ENCODE measurements around the gene HSD17B13.

The HSD17B13 gene

DNA sequence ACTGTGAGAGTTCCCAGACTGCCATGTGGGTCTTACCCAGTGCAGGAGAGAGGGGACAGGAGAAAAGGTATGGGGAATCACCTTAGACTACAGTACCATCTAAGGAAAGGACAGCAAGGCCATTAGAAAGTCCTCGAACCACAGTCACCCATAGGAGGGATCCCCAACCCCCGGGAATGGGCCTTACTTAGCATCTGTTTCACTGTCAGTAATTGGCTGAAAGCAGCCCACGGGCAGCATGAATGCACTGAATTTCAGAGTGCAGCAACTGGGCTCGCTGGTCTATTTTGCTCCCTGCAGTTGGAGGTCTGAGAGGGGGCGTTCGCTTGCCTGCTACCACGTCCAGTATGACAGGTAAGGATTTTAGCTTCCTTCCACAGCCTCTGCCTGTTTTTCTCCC lies 51.9 kb downstream of the HSD17B13 start:
- Histone ChIP-seq H3K4me2 (ENCODE audit: low read length) (no peak overlapping the region), H3K36me3 (ENCODE audit: control insufficient read depth, low read length) (no peaks in the 10 kb centered on the region), H3K27ac (ENCODE audit: low read depth, low read length) (no peak overlapping the region), H3K9me2 (replicated peaks; ENCODE audit: control insufficient read depth, low read length) (no peaks in the 10 kb centered on the region), H4K20me1 (ENCODE audit: control insufficient read depth, insufficient read depth, low read depth, low read length) (no peaks in the 10 kb centered on the region), H3F3A (ENCODE audit: control insufficient read depth, insufficient read depth) (no peaks in the 10 kb centered on the region), H3K79me2 (ENCODE audit: control insufficient read depth, low read length) (no peaks in the 10 kb centered on the region), H3K4me1 (ENCODE audit: control insufficient read depth, low read length) (no peaks in the 10 kb centered on the region), H3K9me3 (ENCODE audit: control insufficient read depth, insufficient read depth, low read length) (no peaks in the 10 kb centered on the region), H3K4me3 (ENCODE audit: low read length) (no peak overlapping the region), H3K27me3 (ENCODE audit: control insufficient read depth, low read length) (no peaks in the 10 kb centered on the region; the same call in 1 of the 2 replicates)
- TF ChIP-seq, protein P1, sequence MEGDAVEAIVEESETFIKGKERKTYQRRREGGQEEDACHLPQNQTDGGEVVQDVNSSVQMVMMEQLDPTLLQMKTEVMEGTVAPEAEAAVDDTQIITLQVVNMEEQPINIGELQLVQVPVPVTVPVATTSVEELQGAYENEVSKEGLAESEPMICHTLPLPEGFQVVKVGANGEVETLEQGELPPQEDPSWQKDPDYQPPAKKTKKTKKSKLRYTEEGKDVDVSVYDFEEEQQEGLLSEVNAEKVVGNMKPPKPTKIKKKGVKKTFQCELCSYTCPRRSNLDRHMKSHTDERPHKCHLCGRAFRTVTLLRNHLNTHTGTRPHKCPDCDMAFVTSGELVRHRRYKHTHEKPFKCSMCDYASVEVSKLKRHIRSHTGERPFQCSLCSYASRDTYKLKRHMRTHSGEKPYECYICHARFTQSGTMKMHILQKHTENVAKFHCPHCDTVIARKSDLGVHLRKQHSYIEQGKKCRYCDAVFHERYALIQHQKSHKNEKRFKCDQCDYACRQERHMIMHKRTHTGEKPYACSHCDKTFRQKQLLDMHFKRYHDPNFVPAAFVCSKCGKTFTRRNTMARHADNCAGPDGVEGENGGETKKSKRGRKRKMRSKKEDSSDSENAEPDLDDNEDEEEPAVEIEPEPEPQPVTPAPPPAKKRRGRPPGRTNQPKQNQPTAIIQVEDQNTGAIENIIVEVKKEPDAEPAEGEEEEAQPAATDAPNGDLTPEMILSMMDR (IDR thresholded peaks at IDR 0.05; ENCODE audit: low read depth, low read length, poor library complexity, severe bottlenecking): no peak
- TF ChIP-seq EZH2phosphoT487 (IDR thresholded peaks at IDR 0.05; ENCODE audit: borderline replicate concordance, low read length): no peak

DNA sequence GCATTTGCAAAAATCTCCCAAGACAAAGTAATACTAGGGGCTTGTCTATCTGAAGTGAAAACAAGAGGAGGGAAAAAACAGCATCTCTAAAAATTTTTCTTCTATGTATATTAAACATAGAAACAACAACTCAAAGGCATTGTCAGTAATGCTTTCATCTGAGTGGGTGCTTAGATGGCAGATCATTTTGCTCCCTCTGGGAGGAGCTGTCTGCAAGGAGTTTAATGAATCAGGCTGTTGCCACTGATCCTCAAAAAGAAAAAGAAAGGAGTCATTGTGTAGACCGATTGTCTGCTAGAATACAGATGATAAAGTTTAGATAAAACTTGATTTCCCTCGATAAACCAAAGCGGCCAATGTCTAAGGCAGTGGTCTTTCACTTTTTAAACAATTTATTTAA lies 52.5 kb downstream of the HSD17B13 start:
- Histone ChIP-seq H3K4me2 (ENCODE audit: low read length) (no peak overlapping the region), H3K9me3 (ENCODE audit: control insufficient read depth, insufficient read depth, low read length) (no peaks in the 10 kb centered on the region), H3K4me3 (ENCODE audit: low read length) (no peak overlapping the region), H3K79me2 (ENCODE audit: control insufficient read depth, low read length) (no peaks in the 10 kb centered on the region), H3K27ac (ENCODE audit: low read depth, low read length) (no peak overlapping the region), H3K9me2 (replicated peaks; ENCODE audit: control insufficient read depth, low read length) (no peaks in the 10 kb centered on the region), H3K4me1 (ENCODE audit: control insufficient read depth, low read length) (no peaks in the 10 kb centered on the region), H4K20me1 (ENCODE audit: control insufficient read depth, insufficient read depth, low read depth, low read length) (no peaks in the 10 kb centered on the region), H3F3A (ENCODE audit: control insufficient read depth, insufficient read depth) (no peaks in the 10 kb centered on the region), H3K27me3 (ENCODE audit: control insufficient read depth, low read length) (no peaks in the 10 kb centered on the region; the same call in 1 of the 2 replicates), H3K36me3 (ENCODE audit: control insufficient read depth, low read length) (no peaks in the 10 kb centered on the region)
- TF ChIP-seq, protein P1 (IDR thresholded peaks at IDR 0.05; ENCODE audit: low read depth, low read length, poor library complexity, severe bottlenecking): peak; percentile 29
- no peak for TF ChIP-seq EZH2phosphoT487 (IDR thresholded peaks at IDR 0.05; ENCODE audit: borderline replicate concordance, low read length)

DNA sequence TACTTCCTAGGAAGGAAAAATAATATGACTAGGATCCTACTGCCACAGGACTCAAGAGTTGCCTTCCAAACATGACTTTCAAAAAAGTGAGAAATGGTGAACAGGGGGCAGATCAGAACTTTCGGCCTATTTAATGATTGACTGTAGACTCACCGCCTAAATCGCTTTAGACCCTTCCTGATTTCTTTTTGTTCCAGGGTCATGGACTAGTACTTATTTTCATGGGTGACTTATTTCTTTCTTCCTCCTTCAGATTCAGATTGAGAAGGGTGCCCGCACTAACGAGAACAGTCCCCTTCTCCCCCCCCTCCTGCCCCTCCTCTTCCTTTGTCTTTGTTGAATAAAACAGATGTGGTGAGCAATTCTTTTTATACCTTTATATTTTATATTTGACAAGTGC lies 54.3 kb downstream of the HSD17B13 start:
- Histone ChIP-seq H3K4me3 (ENCODE audit: low read length) (no peak overlapping the region), H3K9me3 (ENCODE audit: control insufficient read depth, insufficient read depth, low read length) (no peaks in the 10 kb centered on the region), H3K79me2 (ENCODE audit: control insufficient read depth, low read length) (no peaks in the 10 kb centered on the region), H3K9me2 (replicated peaks; ENCODE audit: control insufficient read depth, low read length) (no peaks in the 10 kb centered on the region), H3K36me3 (ENCODE audit: control insufficient read depth, low read length) (no peaks in the 10 kb centered on the region), H3K27ac (ENCODE audit: low read depth, low read length) (no peak overlapping the region), H4K20me1 (ENCODE audit: control insufficient read depth, insufficient read depth, low read depth, low read length) (no peaks in the 10 kb centered on the region), H3F3A (ENCODE audit: control insufficient read depth, insufficient read depth) (no peaks in the 10 kb centered on the region), H3K27me3 (ENCODE audit: control insufficient read depth, low read length) (no peaks in the 10 kb centered on the region; the same call in 1 of the 2 replicates), H3K4me2 (ENCODE audit: low read length) (no peak overlapping the region), H3K4me1 (ENCODE audit: control insufficient read depth, low read length) (no peaks in the 10 kb centered on the region)
- no peak for TF ChIP-seq EZH2phosphoT487 (IDR thresholded peaks at IDR 0.05; ENCODE audit: borderline replicate concordance, low read length)
- TF ChIP-seq, protein P1 (IDR thresholded peaks at IDR 0.05; ENCODE audit: low read depth, low read length, poor library complexity, severe bottlenecking): no peak

Measured in DOHH2 (cell line).